Measurements from ENCODE around the gene TGIF2.
"Not testable (repeated sequence)": the region's sequence is repeated elsewhere in the genome, so short reads cannot be mapped to it uniquely, and the experiment has no call there.

TGIF2 gene

GRCh38 chr20:36555248-36555647, 18.1 kb upstream of the TGIF2 start:
- H3K36me3 ChIP-seq (ENCODE audit: control insufficient read depth in 1 of 2, insufficient read depth in 2 of 2, low read depth in 1 of 2, low read length in 2 of 2) = peaks cover 0 to 2% of the 10 kb centered on the region in 2 experiments

GRCh38 chr20:36562724-36563123, 10.7 kb upstream of the TGIF2 start:
- H2BK120ac ChIP-seq (ENCODE audit: low read depth, low read length) = no peak overlapping the region
- no peak overlapping the region for H3K23ac ChIP-seq (ENCODE audit: low read length in 2 of 2)
- H3K4me3 ChIP-seq (ENCODE audit: insufficient read depth in 1 of 2, low read depth in 1 of 2, low read length in 2 of 2) = no peak overlapping the region
- H4K91ac ChIP-seq (ENCODE audit: low read length) = no peak overlapping the region
- H3K27ac ChIP-seq (ENCODE audit: low read length, poor library complexity, severe bottlenecking) = no peak overlapping the region
- peaks cover 0 to 9% of the 10 kb centered on the region in 2 experiments for H3K27me3 ChIP-seq (ENCODE audit: control insufficient read depth in 1 of 2, insufficient read depth in 1 of 2, low read length in 2 of 2)
- H2BK15ac ChIP-seq (ENCODE audit: low read depth, poor library complexity, severe bottlenecking) = no peak overlapping the region
- peaks cover 4% of the 10 kb centered on the region for H3K79me1 ChIP-seq (replicated peaks; ENCODE audit: low read length, poor library complexity, severe bottlenecking)
- H3K4me2 ChIP-seq (ENCODE audit: low read length, poor library complexity, severe bottlenecking) = no peak overlapping the region
- no peak overlapping the region for H2BK5ac ChIP-seq (ENCODE audit: low read depth, low read length, poor library complexity, severe bottlenecking)
- H3K4ac ChIP-seq (ENCODE audit: low read depth in 1 of 2, low read length in 2 of 2) = no peak overlapping the region
- H2BK12ac ChIP-seq (ENCODE audit: low read length in 2 of 2) = no peak overlapping the region
- 48% methylated on average over 2 of the region's 2 CpGs for WGBS
- H3K14ac ChIP-seq (ENCODE audit: low read length in 2 of 2) = no peak overlapping the region
- H3K9me3 ChIP-seq (ENCODE audit: control insufficient read depth, low read length) = peaks cover 21% of the 10 kb centered on the region
- H2AK5ac ChIP-seq (ENCODE audit: low read length, severe bottlenecking) = no peak overlapping the region
- no peak overlapping the region for H3K9ac ChIP-seq (ENCODE audit: low read length)
- no peaks in the 10 kb centered on the region for H3K4me1 ChIP-seq (ENCODE audit: control insufficient read depth, insufficient read depth, low read depth, low read length)
- no peak overlapping the region for H4K8ac ChIP-seq (ENCODE audit: low read length)
- H3K36me3 ChIP-seq (ENCODE audit: control insufficient read depth in 1 of 2, insufficient read depth in 2 of 2, low read depth in 1 of 2, low read length in 2 of 2) = no peaks in the 10 kb centered on the region
- no peak overlapping the region for H3K18ac ChIP-seq (ENCODE audit: low read depth in 1 of 2, low read length in 2 of 2)
- DNase-seq = no peak
- H2AFZ ChIP-seq (ENCODE audit: low read depth, low read length) = no peak overlapping the region

More at GRCh38 chr20:36555248-36555647, 18.1 kb upstream of the TGIF2 start:
- no peak overlapping the region for H3K23ac ChIP-seq (ENCODE audit: low read length in 2 of 2)
- H3K27ac ChIP-seq (ENCODE audit: low read length, poor library complexity, severe bottlenecking) = no peak overlapping the region
- H2AK5ac ChIP-seq (ENCODE audit: low read length, severe bottlenecking) = no peak overlapping the region
- no peak overlapping the region for H3K4ac ChIP-seq (ENCODE audit: low read depth in 1 of 2, low read length in 2 of 2)
- peaks cover 6% of the 10 kb centered on the region for H3K4me1 ChIP-seq (ENCODE audit: control insufficient read depth, insufficient read depth, low read depth, low read length)
- no peaks in the 10 kb centered on the region for H3K27me3 ChIP-seq (ENCODE audit: control insufficient read depth in 1 of 2, insufficient read depth in 1 of 2, low read length in 2 of 2)
- no peak overlapping the region for H2BK12ac ChIP-seq (ENCODE audit: low read length in 2 of 2)
- no peak overlapping the region for H2BK15ac ChIP-seq (ENCODE audit: low read depth, poor library complexity, severe bottlenecking)
- no peak overlapping the region for H3K9ac ChIP-seq (ENCODE audit: low read length)
- H4K91ac ChIP-seq (ENCODE audit: low read length) = no peak overlapping the region
- H3K9me3 ChIP-seq (ENCODE audit: control insufficient read depth, low read length) = no peaks in the 10 kb centered on the region
- H3K18ac ChIP-seq (ENCODE audit: low read depth in 1 of 2, low read length in 2 of 2) = no peak overlapping the region
- H4K8ac ChIP-seq (ENCODE audit: low read length) = no peak overlapping the region
- WGBS = 78% methylated on average over 1 of the region's 2 CpGs
- H2AFZ ChIP-seq (ENCODE audit: low read depth, low read length) = no peak overlapping the region
- DNase-seq = no peak
- H3K79me1 ChIP-seq (replicated peaks; ENCODE audit: low read length, poor library complexity, severe bottlenecking) = peaks cover 1% of the 10 kb centered on the region
- H2BK5ac ChIP-seq (ENCODE audit: low read depth, low read length, poor library complexity, severe bottlenecking) = no peak overlapping the region
- no peak overlapping the region for H3K4me3 ChIP-seq (ENCODE audit: insufficient read depth in 1 of 2, low read depth in 1 of 2, low read length in 2 of 2)
- no peak overlapping the region for H3K14ac ChIP-seq (ENCODE audit: low read length in 2 of 2)
- H2BK120ac ChIP-seq (ENCODE audit: low read depth, low read length) = no peak overlapping the region
- no peak overlapping the region for H3K4me2 ChIP-seq (ENCODE audit: low read length, poor library complexity, severe bottlenecking)

GRCh38 chr20:36563374-36563773, 10.0 kb upstream of the TGIF2 start:
- Histone ChIP-seq H2AK5ac (ENCODE audit: low read length, severe bottlenecking) (no peak overlapping the region), H2BK12ac (ENCODE audit: low read length in 2 of 2) (no peak overlapping the region), H2BK15ac (ENCODE audit: low read depth, poor library complexity, severe bottlenecking) (no peak overlapping the region), H3K27ac (ENCODE audit: low read length, poor library complexity, severe bottlenecking) (no peak overlapping the region), H3K27me3 (ENCODE audit: control insufficient read depth in 1 of 2, insufficient read depth in 1 of 2, low read length in 2 of 2) (peaks cover 0 to 9% of the 10 kb centered on the region in 2 experiments), H3K4ac (ENCODE audit: low read depth in 1 of 2, low read length in 2 of 2) (no peak overlapping the region), H4K8ac (ENCODE audit: low read length) (no peak overlapping the region), H2AFZ (ENCODE audit: low read depth, low read length) (no peak overlapping the region), H3K4me3 (ENCODE audit: insufficient read depth in 1 of 2, low read depth in 1 of 2, low read length in 2 of 2) (no peak overlapping the region), H3K79me1 (replicated peaks; ENCODE audit: low read length, poor library complexity, severe bottlenecking) (peaks cover 4% of the 10 kb centered on the region), H3K14ac (ENCODE audit: low read length in 2 of 2) (no peak overlapping the region), H3K9me3 (ENCODE audit: control insufficient read depth, low read length) (peaks cover 21% of the 10 kb centered on the region), H3K4me1 (ENCODE audit: control insufficient read depth, insufficient read depth, low read depth, low read length) (no peaks in the 10 kb centered on the region), H2BK120ac (ENCODE audit: low read depth, low read length) (no peak overlapping the region), H3K23ac (ENCODE audit: low read length in 2 of 2) (no peak overlapping the region), H3K4me2 (ENCODE audit: low read length, poor library complexity, severe bottlenecking) (no peak overlapping the region), H3K36me3 (ENCODE audit: control insufficient read depth in 1 of 2, insufficient read depth in 2 of 2, low read depth in 1 of 2, low read length in 2 of 2) (no peaks in the 10 kb centered on the region), H2BK5ac (ENCODE audit: low read depth, low read length, poor library complexity, severe bottlenecking) (no peak overlapping the region), H3K9ac (ENCODE audit: low read length) (no peak overlapping the region), H4K91ac (ENCODE audit: low read length) (no peak overlapping the region), H3K18ac (ENCODE audit: low read depth in 1 of 2, low read length in 2 of 2) (no peak overlapping the region)
- WGBS = 100% methylated on average over 1 of the region's 1 CpG
- no peak for DNase-seq

- not testable (repeated sequence) for H2AK5ac ChIP-seq (ENCODE audit: low read length, severe bottlenecking); H3K36me3 ChIP-seq (ENCODE audit: control insufficient read depth in 1 of 2, insufficient read depth in 2 of 2, low read depth in 1 of 2, low read length in 2 of 2); H2AFZ ChIP-seq (ENCODE audit: low read depth, low read length); H3K14ac ChIP-seq (ENCODE audit: low read length in 2 of 2); H3K9ac ChIP-seq (ENCODE audit: low read length); H2BK120ac ChIP-seq (ENCODE audit: low read depth, low read length); H2BK15ac ChIP-seq (ENCODE audit: low read depth, poor library complexity, severe bottlenecking); H2BK5ac ChIP-seq (ENCODE audit: low read depth, low read length, poor library complexity, severe bottlenecking); H3K4me2 ChIP-seq (ENCODE audit: low read length, poor library complexity, severe bottlenecking); H3K4ac ChIP-seq (ENCODE audit: low read depth in 1 of 2, low read length in 2 of 2); H3K4me3 ChIP-seq (ENCODE audit: insufficient read depth in 1 of 2, low read depth in 1 of 2, low read length in 2 of 2); H3K23ac ChIP-seq (ENCODE audit: low read length in 2 of 2); H2BK12ac ChIP-seq (ENCODE audit: low read length in 2 of 2); H4K91ac ChIP-seq (ENCODE audit: low read length); H3K27ac ChIP-seq (ENCODE audit: low read length, poor library complexity, severe bottlenecking); H3K27me3 ChIP-seq (ENCODE audit: control insufficient read depth in 1 of 2, insufficient read depth in 1 of 2, low read length in 2 of 2); DNase-seq; H4K8ac ChIP-seq (ENCODE audit: low read length); H3K4me1 ChIP-seq (ENCODE audit: control insufficient read depth, insufficient read depth, low read depth, low read length); H3K18ac ChIP-seq (ENCODE audit: low read depth in 1 of 2, low read length in 2 of 2); H3K79me1 ChIP-seq (replicated peaks; ENCODE audit: low read length, poor library complexity, severe bottlenecking)
- H3K9me3 ChIP-seq (ENCODE audit: control insufficient read depth, low read length) = peaks cover 21% of the 10 kb centered on the region
- 91% methylated on average over 13 of the region's 13 CpGs for WGBS
Measured at GRCh38 chr20:36564078-36564725, 9.2 kb upstream of the TGIF2 start.

Data from mesenchymal stem cell (in vitro differentiated cells and primary cell).